ENCODE results near the gene SCART1.
"Not testable (repeated sequence)": the region's sequence is repeated elsewhere in the genome, so short reads cannot be mapped to it uniquely, and the experiment has no call there.

Gene SCART1

DNA sequence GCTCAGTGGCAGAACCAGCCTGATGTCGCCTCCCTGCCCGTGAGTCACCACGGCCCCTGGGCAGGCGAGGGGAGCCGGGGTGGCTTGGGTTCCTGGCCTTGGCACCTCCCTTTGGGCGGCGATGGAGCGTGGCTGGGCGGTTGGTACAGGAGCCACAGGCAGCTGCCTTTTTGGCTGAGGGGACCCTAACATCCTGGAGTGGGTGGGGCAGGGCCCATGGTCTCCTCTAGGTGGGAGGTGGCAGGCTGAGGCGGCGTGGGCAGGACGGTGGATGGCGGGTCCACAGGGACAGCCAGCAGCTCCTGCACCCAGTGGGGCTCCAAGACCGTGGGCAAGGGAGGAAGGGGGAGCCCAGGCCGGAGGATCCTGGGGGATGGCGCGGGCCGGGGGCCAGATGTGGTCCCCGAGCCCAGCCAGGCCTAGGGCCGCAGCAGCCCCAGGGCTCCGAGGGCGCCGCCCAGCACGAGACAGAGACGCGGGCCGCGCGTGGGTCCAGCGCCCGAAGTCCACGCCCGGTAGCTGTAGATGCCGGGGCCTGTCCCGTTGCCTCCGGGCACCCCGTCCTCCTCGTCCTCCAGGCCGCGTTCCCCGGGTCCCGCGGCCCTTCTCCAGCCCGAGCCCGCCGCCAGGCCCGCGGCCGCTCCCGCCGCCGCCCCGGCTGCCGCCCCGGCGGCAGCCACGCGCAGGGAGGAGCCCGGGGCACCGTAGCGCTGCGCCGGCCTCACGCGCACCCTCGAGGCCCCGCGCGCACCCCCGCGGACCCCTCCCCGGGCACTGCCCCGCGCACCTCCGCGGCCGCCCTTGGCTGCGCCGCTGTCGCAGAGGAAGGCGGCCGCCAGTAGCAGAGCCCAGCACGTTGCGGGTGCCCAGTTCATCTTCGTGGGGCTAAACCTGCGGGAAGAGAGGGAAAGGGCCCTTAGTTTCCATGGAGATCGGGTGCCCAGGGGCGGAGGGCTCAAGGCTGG is 30.7 kb upstream of the SCART1 start:
- TF ChIP-seq, protein P1, sequence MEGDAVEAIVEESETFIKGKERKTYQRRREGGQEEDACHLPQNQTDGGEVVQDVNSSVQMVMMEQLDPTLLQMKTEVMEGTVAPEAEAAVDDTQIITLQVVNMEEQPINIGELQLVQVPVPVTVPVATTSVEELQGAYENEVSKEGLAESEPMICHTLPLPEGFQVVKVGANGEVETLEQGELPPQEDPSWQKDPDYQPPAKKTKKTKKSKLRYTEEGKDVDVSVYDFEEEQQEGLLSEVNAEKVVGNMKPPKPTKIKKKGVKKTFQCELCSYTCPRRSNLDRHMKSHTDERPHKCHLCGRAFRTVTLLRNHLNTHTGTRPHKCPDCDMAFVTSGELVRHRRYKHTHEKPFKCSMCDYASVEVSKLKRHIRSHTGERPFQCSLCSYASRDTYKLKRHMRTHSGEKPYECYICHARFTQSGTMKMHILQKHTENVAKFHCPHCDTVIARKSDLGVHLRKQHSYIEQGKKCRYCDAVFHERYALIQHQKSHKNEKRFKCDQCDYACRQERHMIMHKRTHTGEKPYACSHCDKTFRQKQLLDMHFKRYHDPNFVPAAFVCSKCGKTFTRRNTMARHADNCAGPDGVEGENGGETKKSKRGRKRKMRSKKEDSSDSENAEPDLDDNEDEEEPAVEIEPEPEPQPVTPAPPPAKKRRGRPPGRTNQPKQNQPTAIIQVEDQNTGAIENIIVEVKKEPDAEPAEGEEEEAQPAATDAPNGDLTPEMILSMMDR (IDR thresholded peaks at IDR 0.05; ENCODE audit: insufficient read depth, low read depth, low read length, missing control alignments) = no peak
- H3K4me3 ChIP-seq (ENCODE audit: low read length) = no peak overlapping the region
- no peak for DNase-seq (ENCODE audit: low read depth)

DNA sequence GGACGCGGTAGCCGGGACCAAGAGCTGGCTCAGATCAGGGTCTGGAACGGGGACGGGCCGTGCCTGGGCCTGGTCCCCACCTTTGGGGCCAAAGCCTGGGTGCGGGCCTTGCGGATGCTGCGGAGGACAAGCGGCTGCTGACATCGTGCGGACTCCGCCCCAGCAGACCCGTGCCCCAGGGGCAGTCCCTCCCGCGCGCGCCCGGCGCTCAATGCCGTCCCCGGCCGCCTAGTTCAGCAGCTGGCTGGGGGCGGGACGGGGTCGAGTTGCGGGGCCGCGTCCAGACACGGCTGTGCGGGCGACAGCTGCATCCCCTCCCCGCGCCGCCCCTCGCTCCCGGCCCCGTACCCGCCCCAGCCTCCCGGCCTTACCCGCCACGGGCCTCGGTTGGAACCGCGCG is 29.6 kb upstream of the SCART1 start:
- H3K4me3 ChIP-seq (ENCODE audit: low read length) = not testable (repeated sequence)

DNA sequence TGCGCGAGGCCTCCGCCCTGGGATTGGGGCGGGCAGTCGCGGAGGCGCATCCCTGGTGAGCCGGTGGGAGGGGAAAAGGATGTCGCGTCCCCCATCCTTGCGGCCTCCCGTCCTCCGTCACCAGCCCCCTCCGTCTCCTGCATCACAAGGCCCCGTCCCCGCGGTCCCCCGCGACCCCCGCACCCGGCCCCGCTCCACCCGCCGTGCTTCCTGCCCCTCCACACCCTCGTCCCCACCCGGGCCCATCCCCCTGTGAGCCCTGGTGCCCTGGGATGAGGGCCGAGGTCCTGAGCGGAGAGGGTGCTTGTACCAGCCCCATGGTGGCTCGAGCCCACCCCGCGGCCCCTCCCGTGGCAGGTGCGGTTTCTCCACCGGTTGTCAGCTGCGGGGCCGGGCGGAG is 29.1 kb upstream of the SCART1 start, which contains the start of gene SPRN:
Gene SPRN, minus strand, starts transcription at position 25 of the 400 bp plus-strand sequence. CDS start 944 bp downstream, outside the sequence.
- H3K4me3 ChIP-seq (ENCODE audit: low read length); DNase-seq (ENCODE audit: low read depth): not testable (repeated sequence)

More for the DNA sequence above, 29.6 kb upstream of the SCART1 start:
- not testable (repeated sequence) for DNase-seq (ENCODE audit: low read depth)

DNA sequence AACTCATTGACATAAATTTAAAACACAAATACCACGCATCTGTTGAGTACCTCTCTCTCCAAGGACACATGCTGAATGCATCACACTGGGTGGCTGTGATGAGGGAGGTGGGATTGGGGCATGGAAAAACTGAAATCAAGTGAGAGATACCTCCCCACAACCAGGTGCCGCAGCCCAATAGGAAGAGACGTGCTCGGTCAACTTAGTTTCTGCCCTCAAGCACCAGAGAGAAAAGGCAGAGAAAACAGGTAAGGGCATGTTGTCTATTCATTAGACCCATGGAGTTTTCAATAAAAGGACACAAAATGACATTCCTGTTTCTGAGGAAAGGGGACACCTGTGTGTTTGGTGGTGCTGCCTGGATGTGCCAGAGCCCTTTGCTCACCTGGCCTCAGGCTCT is 24.2 kb upstream of the SCART1 start:
- not testable (repeated sequence) for H3K4me3 ChIP-seq (ENCODE audit: low read length)
- DNase-seq (ENCODE audit: low read depth) = peak; percentile 39

DNA sequence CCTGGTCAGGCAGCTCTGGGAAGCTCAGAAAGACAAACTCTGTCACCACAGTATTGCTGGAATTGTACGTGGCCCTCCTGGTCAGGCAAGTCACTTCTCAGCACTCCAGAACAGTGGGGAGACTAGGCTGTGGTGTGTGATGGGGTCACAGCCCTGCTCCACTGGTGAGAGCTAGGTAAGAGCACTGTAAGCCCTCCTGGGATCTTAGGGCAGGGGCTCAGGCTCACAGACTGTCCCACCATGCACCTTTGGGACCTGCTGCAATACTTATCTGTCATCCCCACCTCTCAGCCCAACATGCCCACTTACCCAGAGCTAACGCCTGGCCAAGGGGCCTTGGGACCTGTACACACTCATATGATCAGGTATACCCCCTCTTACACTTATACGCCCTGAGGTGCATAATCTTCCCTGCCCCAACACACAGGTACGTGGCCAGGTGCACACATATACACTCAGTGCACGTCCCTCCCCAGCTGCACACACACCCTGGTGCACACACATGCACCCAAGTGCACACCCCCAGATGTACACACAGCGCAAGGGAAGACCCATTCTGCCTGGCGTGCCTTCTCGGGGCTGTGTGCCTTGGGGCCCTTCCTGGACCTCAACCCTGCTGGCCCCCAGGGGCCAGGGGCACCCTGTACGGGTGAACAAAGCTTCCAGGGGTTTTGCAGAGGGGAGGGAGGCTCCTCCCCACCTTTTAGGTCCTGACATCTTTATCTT is 21.7 kb upstream of the SCART1 start:
- not testable (repeated sequence) for DNase-seq (ENCODE audit: low read depth); H3K4me3 ChIP-seq (ENCODE audit: low read length)

DNA sequence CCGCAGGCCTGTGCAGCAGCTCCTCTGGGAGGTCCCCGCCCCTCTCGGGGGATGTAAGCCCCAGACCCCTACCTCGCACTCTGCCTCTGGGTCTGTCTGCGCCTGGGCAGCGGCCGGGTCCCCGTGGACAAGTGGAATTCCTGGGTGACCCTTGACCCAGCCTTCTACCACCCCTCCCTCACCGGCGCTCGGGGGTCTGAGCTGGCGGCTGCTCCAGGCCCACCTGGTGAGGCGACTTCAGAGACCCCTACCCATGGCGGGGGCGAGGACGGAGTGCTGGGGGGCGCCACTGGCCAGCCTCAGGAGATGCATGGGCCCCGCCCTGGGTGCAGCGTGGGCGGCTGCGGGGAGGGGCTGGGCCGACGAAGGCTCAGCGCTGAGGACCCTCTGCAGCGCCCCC is 21.0 kb upstream of the SCART1 start:
- H3K4me3 ChIP-seq (ENCODE audit: low read length); DNase-seq (ENCODE audit: low read depth): not testable (repeated sequence)

DNA sequence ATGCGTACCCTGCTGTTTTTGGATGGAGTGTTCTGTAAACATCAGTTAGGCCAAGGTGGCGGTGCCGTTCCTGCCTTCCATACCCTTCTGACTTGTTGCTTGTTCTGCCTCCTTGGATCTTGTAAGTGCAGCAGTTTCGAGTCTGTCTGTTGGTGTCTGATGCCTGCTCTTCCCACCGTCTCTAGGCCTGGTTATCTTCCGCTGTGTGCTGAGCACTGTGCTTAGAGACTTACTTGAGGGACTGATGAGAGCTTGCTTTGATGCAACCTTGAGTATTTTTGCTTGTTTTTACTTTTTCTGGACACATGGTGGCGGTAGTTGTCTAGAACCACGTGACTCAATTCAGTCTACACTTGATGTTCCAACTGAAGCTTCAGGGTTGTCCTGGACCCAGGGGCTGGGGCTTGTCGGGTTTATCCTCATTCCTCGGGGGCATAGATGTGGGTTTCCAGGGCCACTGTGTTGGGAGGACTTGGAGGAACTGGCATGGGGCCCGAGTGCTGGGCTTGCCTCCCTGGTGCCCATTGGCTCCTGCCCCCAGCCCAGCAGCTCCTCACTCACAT is 15.0 kb upstream of the SCART1 start:
- no peak overlapping the region for H3K4me3 ChIP-seq (ENCODE audit: low read length)
- TF ChIP-seq, protein P1 (IDR thresholded peaks at IDR 0.05; ENCODE audit: insufficient read depth, low read depth, low read length, missing control alignments) = no peak
- DNase-seq (ENCODE audit: low read depth) = no peak

DNA sequence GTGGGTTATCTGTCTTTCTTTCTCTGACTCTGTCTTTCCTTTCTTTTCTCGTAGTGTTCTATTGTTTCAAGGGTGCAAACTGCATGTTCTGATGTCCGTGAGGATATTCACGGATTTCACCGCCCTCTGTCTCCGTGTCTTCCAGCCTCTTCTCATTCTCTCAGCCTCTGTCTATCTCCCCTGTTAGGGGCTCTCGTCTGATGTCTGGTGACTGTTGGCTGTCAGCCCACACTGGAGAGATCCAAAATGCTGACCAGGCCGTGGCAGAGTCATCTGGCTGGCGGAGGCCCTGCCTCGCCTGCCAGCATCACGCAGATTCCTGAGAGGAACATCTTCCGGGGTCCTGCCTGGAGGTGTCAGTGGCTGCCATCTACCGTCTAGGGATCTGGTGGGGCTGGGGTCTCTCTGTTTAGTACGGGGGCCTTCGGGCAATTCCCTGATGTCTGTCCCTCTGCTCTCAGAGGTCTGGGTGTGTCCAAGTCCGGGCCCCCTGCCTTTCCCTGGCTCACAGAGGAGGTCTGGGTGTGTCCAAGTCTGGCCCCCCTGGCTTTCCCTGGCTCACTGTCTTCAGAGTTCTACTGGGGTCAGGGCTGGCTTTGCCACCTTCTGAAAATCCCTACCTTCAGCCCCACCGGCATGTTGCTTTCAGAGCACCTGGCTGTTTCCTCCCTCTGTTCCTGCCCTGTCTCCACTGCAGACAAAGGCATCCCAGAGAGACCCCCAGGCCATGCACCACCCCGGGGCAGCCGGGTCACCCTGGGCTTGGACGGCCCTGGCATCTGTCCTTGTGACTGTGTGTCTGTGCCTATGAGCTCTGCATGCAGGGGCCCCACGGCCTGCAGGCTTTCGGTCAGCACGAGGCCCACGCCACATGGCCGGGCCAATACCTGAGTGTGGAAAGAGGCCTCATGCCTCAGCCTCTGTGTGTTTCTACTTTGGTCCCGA is 14.0 kb upstream of the SCART1 start:
- TF ChIP-seq, protein P1 (IDR thresholded peaks at IDR 0.05; ENCODE audit: insufficient read depth, low read depth, low read length, missing control alignments) = no peak
- H3K4me3 ChIP-seq (ENCODE audit: low read length) = no peak overlapping the region
- no peak for DNase-seq (ENCODE audit: low read depth)

Measured in epithelial cell of esophagus (primary cell).